Activated T-cell treated with anti-CD3 and anti-CD28 coated beads, Interleukin-2, amount 50 U/mL, for 48 hours (primary cell): Measurements from ENCODE around the gene PTPN18.

Source experiments
- DNase-seq, 2 experiments: peaks; one replicate each; pipeline ENCODE4 v3.0.0-alpha.2; 2020

The PTPN18 gene

DNA sequence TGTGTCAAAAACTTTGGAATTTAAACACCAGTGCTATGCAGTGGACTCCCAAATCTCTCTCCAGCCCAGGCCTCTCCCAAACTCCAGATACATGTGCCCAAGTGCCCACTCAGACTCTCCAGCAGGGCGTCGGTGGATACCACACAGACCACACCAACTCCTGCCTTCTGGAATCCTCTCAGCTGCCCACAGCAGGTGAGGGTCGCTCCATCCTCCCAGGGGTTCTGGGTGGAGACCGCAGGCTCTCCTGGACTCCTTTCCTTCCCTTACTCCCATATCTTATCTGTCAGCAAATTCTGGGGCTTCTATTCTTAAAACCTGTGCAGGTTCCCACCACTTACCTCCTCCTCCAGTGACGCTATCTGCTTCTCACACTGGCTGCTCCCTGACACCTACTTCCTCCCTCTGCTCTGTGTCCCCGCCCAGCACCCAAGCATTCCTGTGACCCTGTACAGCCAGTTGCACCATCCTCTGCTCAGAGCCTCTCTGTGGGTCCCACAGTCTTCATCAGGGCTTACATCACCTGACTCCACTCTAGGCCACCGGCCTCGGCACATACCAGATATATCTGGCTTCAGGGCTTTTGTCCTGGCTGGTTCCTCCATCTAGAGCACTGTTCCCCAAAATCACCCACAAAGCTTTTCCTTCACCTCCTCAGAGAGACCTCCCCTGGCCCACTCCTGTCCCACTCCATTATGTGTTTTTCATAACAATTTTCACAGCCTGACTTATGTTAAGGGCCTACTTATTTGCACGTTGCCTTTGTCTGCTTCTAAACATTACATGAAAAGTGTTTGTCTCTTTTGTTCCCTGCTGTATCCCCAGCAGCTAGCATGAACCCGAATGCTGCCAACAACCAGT is 15.7 kb upstream of the PTPN18 start:
- DNase-seq = no peak

- no peak for DNase-seq
Measured at GRCh38 chr2:130341562-130342019, 14.3 kb upstream of the PTPN18 start.

DNA sequence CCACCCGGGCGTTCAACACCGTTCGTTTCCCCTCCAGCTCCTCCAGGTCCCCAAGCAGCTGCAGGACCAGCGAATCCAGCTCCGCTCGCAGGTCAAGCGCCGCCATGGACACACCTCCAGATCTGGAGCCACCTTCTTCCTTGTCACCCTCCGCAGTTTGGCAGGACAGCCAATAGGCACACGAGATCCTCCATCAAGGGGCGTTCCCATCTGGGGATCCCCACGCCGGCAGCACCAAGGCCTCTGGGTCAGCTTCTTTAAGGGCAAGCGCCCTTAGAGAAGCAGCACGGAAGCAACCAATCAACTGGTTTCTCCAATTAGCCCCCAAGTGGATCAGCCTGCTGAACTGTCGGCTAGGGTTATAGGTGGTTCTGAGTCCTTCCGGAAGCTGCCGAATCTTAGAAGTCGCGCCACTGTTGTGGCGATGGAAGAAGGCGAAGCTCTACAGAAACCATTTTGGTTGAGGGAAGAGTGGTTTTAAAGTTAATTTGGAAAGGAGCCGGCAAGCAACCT is 13.8 kb upstream of the PTPN18 start:
- peak; percentile 87 to 90 for DNase-seq

GRCh38 chr2:130342533-130343275 is 13.2 kb upstream of the PTPN18 start, which contains the start of gene IMP4:
Gene IMP4, plus strand, starts transcription at chr2:130342897. Its CDS starts 36 bp downstream, at chr2:130342933.
- DNase-seq = peak; percentile 94

GRCh38 chr2:130344578-130344977 is 11.3 kb upstream of the PTPN18 start:
- DNase-seq = no peak

GRCh38 chr2:130345091-130345490 is 10.8 kb upstream of the PTPN18 start:
- no peak for DNase-seq

DNA sequence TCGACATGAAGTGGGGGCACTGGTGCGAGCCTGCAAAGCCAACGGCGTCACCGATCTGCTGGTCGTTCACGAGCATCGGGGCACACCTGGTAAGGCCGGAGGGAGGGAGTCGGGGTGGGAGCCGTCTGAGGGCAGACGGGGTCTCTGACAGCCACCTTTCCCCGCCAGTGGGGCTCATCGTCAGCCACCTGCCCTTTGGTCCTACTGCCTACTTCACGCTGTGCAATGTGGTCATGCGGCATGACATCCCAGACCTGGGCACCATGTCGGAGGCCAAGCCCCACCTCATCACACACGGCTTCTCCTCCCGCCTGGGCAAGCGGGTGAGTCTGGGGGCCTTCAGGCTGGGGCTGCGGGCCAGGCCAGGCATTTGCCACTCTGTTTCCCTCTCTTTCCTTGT is 10.2 kb upstream of the PTPN18 start:
- DNase-seq = no peak

GRCh38 chr2:130346041-130346740 is 9.7 kb upstream of the PTPN18 start:
- no peak for DNase-seq

- no peak for DNase-seq
Measured at GRCh38 chr2:130346741-130347066, 9.2 kb upstream of the PTPN18 start.

DNA sequence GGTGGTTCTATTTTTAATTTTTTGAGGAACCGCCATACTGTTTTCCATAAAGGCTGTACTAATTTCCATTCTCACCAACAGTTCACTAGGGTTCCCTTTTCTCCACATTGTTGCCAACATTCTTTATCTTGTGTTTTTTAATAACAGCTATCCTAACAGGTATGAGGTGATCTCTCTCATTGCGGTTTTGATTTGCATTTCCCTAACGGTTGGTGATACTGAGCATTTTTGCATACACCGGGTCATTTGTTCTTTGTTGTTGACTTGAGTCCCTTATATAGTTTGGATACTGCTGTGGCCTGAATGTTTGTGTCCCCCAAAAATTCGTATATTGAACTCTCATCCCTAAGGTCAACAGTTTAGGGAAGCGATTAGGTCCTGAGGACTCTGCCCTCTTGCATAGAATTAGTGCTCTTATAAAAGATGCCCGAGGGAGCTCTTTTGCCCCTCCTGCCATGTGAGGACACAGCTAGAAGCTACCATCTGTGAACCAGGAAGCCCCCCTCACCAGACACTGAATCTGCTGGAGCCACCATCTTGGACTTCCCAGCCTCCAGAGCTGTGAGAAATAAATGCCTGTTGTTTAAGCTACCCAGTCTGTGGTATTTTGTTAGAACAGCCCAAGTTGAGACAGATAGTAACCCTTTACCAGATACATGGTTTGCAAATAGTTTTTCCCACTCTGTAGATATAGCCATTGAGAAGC is 8.5 kb upstream of the PTPN18 start:
- DNase-seq = no peak

GRCh38 chr2:130349174-130349573 is 6.7 kb upstream of the PTPN18 start:
- DNase-seq = no peak

- DNase-seq = peak in 1 of 2 experiments; percentile 11
Measured at GRCh38 chr2:130351711-130352110, 4.1 kb upstream of the PTPN18 start.

DNA sequence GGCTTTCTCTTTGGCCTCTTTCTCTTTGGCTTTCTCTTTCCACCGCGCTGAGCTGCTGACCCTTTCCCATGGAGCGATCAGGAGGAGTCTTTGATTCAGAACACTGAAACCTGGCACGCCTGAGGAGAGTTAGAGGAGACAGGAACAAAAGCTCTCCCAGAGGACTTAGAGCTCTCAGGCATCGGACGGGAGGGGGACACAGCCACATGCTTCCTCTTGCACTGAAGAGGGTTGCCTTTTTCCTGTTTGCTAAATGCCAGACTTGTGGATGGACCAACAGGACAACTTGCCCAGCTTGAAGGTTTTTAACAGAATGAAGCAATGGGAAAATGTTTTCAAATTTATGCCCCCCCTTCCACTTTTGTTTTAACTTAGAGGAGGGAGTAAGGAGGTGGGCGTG is 3.6 kb upstream of the PTPN18 start:
- no peak for DNase-seq

DNA sequence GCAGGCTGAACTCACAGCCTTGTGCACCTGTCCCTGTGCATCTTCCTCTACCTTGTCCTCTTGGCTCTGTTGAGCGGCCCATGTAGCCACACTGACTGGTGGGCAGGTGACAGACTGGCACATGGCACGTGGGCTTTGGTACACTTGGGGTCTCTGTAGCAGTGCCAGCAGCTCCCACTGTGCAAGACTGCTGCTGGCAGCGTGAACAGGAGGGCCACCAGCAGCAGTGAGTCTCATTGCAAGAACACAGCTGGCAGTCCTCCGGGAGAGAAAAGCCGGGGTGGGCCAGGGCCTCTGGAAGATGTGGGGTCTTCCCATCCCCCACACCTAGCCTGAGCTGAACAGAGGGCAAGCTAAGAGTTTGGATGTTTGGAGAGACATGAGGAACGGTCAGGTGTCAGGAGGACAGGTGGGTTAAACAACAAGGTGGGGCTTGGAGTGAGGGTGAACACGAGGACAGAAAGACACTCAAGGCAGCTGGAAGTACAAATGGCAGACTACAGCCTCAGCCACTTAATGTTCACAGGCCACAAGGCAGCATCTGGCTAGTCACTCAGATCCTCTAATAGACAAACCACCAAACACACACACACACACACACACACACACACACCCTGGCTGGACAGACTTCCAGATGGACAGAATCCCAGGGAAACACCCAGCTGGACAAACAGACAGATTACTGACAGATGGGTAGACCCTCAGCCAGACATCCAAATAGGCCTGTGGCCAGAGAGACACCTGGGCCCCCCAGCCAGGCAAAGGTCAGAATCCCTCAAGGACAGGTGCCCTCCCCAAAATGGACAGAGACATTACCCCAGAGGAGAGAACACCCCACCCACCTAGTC is 2.3 kb upstream of the PTPN18 start:
- DNase-seq = no peak

- DNase-seq = no peak
Measured at GRCh38 chr2:130354139-130354428, 1.8 kb upstream of the PTPN18 start.

GRCh38 chr2:130355172-130355577 is 681 bp upstream of the PTPN18 start:
- DNase-seq = no peak

- DNase-seq = no peak
Measured at GRCh38 chr2:130357864-130358263, 2.0 kb downstream of the PTPN18 start.

- DNase-seq = no peak
Measured at GRCh38 chr2:130358420-130359350, 2.8 kb downstream of the PTPN18 start.

- DNase-seq = no peak
Measured at GRCh38 chr2:130359466-130359865, 3.6 kb downstream of the PTPN18 start.

DNA sequence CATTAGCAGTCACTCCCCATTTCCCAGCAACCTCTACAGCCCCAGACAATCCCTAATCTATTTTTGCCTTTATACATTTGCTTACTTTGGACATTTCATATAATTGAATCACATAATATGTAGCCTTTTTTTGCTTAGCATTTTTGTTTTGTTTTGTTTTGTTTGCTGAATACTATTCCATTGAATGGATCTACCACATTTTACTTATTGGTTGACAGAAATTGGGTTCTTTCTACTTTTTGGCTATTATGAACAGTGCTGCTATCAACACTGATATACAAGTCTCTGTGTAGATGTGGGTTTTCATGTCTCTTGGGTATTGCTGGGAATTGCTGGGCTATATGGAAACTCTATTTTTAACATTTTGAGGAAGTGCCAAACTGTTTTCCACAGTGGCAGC is 7.6 kb downstream of the PTPN18 start:
- DNase-seq = no peak

- DNase-seq = no peak
Measured at GRCh38 chr2:130365075-130365474, 9.2 kb downstream of the PTPN18 start.
